Measurements from ENCODE around the gene CCDC50.

DNA sequence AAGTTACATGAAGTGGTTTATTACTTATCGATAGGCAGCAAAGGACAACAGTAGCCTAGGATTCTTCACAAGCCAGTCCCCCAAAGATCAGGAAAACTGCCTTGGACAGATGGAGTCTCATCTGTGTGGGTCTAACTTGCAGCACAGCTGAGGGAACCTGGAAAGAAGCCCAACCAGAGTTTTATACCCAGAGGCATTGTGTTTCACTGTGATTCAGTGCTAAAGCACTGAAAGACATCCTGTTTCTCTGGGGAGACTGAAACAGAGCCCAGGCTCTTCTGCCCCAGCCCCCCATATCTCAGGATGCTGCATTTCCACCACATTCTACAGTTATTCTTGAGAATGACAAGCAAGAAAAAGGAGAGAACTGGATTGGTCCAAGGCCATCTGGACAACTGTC lies 83.6 kb downstream of the CCDC50 start:
- TF ChIP-seq, protein P1, sequence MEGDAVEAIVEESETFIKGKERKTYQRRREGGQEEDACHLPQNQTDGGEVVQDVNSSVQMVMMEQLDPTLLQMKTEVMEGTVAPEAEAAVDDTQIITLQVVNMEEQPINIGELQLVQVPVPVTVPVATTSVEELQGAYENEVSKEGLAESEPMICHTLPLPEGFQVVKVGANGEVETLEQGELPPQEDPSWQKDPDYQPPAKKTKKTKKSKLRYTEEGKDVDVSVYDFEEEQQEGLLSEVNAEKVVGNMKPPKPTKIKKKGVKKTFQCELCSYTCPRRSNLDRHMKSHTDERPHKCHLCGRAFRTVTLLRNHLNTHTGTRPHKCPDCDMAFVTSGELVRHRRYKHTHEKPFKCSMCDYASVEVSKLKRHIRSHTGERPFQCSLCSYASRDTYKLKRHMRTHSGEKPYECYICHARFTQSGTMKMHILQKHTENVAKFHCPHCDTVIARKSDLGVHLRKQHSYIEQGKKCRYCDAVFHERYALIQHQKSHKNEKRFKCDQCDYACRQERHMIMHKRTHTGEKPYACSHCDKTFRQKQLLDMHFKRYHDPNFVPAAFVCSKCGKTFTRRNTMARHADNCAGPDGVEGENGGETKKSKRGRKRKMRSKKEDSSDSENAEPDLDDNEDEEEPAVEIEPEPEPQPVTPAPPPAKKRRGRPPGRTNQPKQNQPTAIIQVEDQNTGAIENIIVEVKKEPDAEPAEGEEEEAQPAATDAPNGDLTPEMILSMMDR (conservative IDR thresholded peaks at IDR 0.05; ENCODE audit: low read length): no peak
- no peak for TF ChIP-seq EZH2phosphoT487 (IDR thresholded peaks at IDR 0.05; ENCODE audit: borderline replicate concordance)

All from Loucy (cell line).